OCI-LY3 (cell line): ENCODE results near the gene CCDC50.

Experiments used
- H2AFZ ChIP-seq: fragments of 200-600, 300-600 bp; shearing (Covaris generic); 2 replicates; pipeline ENCODE4 v1.6.0; 2014; ENCODE audit warnings: antibody characterized with exemption, low read depth, low read length
- H3K27ac ChIP-seq: fragments of 200-600, 300-600 bp; sonication (generic); 2 replicates; pipeline ENCODE4 v1.5.1; 2014; ENCODE audit warnings: mild to moderate bottlenecking, low read length, moderate library complexity, mixed read lengths
- H3K27me3 ChIP-seq: fragments of 200-600, 300-600 bp; sonication (generic); 2 replicates; pipeline ENCODE4 v1.6.1; 2014; ENCODE audit warnings: low read depth, low read length, mixed read lengths
- H3K36me3 ChIP-seq: fragments of 200-600, 300-600 bp; sonication (generic); replicated peaks from 2 replicates; pipeline ENCODE3; 2014; ENCODE audit warnings: low read depth, low read length, mixed read lengths
- H3K4me1 ChIP-seq: fragments of 300-600, 200-600 bp; sonication (generic); 2 replicates; pipeline ENCODE4 v1.6.1; 2014; ENCODE audit warnings: low read length, mixed read lengths
- H3K4me2 ChIP-seq: fragments of 200-600, 300-600 bp; sonication (generic); 2 replicates; pipeline ENCODE4 v1.6.1; 2014; ENCODE audit warnings: low read length, mixed read lengths
- H3K4me3 ChIP-seq: fragments of 300-600, 200-600 bp; sonication (generic); 2 replicates; pipeline ENCODE4 v1.5.1; 2014; ENCODE audit warnings: antibody characterized with exemption, mild to moderate bottlenecking, low read length, moderate library complexity
- H3K79me2 ChIP-seq: fragments of 300-600, 200-600 bp; shearing (Covaris generic); 2 replicates; pipeline ENCODE4 v1.6.1; 2014; ENCODE audit warnings: mild to moderate bottlenecking, low read length, mixed read lengths
- H3K9ac ChIP-seq: fragments of 300-600, 200-600 bp; shearing (Covaris generic); 2 replicates; pipeline ENCODE4 v1.6.0; 2014; ENCODE audit warnings: mild to moderate bottlenecking, low read length, moderate library complexity
- H3K9me3 ChIP-seq: fragments of 200-600, 300-600 bp; shearing (Covaris generic); 2 replicates; pipeline ENCODE4 v1.6.1; 2014; ENCODE audit warnings: low read length, mixed read lengths; ENCODE audit not compliant: insufficient read depth
- H4K20me1 ChIP-seq: fragments of 200-600, 300-600 bp; sonication (generic); 2 replicates; pipeline ENCODE4 v1.6.1; 2016; ENCODE audit warnings: low read length, mixed read lengths; ENCODE audit not compliant: insufficient read depth
- EZH2phosphoT487 ChIP-seq: fragments of 200-600 bp; shearing (Covaris generic); IDR thresholded peaks from 2 replicates; pipeline ENCODE4 v1.6.1; 2018; ENCODE audit warnings: antibody characterized with exemption, mixed run types, low read depth
- TF ChIP-seq, protein P1 (sequence below): fragments of 200-600, 300-600 bp; sonication (generic); IDR thresholded peaks from 2 replicates; pipeline ENCODE4 v1.5.1; 2014; ENCODE audit warnings: antibody characterized with exemption, low read length, low read depth

CCDC50 gene

DNA sequence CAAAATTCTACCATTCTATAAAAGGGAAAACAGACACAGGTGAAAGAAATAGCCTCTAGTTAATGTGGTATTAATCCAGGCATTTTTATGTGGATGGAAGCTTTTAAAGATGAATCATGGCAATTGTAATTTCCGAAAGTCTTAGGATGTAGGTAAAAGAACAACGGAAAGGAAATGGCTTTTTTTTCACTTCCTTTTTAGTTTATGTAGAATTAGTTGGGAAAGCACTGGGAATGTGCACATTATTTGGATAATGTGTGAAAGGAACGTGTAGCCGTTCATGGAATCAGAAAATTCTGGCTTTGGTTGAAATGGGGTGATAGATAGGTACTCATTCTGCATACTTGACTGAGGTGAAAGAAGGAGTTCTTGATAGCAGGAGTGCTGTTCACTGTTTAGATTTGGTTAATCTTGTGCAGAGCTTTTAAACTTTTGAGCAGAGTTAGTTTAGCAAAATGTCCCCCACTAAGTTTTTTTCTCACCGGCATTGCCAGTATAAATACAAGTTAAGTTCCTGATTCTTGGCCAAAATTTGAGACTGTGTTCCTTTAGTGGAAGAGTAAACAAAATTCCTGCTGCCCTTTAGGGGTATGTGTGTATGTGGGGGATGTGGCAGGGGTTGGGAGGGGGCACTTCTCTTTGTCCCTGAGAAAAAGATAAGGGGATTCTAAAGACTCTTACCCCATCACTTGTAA lies 21.3 kb downstream of the CCDC50 start:
- Histone ChIP-seq H3K9me3 (no peaks in the 10 kb centered on the region), H3K4me3 (no peak overlapping the region), H2AFZ (no peak overlapping the region), H3K4me2 (no peak overlapping the region), H3K27ac (no peak overlapping the region), H3K79me2 (peaks cover 100% of the 10 kb centered on the region), H3K9ac (no peak overlapping the region), H4K20me1 (peaks cover 65% of the 10 kb centered on the region), H3K4me1 (peaks cover 44% of the 10 kb centered on the region), H3K27me3 (no peaks in the 10 kb centered on the region), H3K36me3 (no peaks in the 10 kb centered on the region)
- TF ChIP-seq, protein P1, sequence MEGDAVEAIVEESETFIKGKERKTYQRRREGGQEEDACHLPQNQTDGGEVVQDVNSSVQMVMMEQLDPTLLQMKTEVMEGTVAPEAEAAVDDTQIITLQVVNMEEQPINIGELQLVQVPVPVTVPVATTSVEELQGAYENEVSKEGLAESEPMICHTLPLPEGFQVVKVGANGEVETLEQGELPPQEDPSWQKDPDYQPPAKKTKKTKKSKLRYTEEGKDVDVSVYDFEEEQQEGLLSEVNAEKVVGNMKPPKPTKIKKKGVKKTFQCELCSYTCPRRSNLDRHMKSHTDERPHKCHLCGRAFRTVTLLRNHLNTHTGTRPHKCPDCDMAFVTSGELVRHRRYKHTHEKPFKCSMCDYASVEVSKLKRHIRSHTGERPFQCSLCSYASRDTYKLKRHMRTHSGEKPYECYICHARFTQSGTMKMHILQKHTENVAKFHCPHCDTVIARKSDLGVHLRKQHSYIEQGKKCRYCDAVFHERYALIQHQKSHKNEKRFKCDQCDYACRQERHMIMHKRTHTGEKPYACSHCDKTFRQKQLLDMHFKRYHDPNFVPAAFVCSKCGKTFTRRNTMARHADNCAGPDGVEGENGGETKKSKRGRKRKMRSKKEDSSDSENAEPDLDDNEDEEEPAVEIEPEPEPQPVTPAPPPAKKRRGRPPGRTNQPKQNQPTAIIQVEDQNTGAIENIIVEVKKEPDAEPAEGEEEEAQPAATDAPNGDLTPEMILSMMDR = no peak
- TF ChIP-seq EZH2phosphoT487 = no peak

DNA sequence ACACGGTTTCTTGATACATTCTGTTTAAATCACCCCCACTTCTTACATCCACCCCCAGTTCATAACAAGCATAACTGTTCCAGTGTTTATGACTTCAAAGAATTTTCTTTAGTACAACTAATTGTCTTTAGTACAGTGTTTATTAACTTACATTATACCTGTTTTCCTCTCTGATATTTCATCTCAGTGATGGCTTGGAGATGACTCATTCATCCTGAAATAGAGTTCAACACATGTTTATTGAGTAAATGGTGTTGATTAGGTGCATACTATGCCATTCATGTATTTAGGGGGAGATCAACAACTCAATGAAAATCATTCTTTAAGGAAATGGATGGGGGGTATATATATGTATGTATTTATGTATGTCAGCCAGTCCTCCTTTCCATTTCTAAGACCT lies 22.8 kb downstream of the CCDC50 start:
- Histone ChIP-seq H2AFZ (no peak overlapping the region), H3K9ac (no peak overlapping the region), H3K27me3 (no peaks in the 10 kb centered on the region), H4K20me1 (peaks cover 54% of the 10 kb centered on the region), H3K36me3 (peaks cover 1% of the 10 kb centered on the region), H3K79me2 (peaks cover 100% of the 10 kb centered on the region), H3K9me3 (no peaks in the 10 kb centered on the region), H3K4me2 (0 out of 2 replicates have a peak overlapping the region, but pooled peaks have one; percentile 87), H3K4me3 (no peak overlapping the region), H3K27ac (no peak overlapping the region), H3K4me1 (peaks cover 59% of the 10 kb centered on the region)
- no peak for TF ChIP-seq EZH2phosphoT487
- TF ChIP-seq, protein P1 = no peak

DNA sequence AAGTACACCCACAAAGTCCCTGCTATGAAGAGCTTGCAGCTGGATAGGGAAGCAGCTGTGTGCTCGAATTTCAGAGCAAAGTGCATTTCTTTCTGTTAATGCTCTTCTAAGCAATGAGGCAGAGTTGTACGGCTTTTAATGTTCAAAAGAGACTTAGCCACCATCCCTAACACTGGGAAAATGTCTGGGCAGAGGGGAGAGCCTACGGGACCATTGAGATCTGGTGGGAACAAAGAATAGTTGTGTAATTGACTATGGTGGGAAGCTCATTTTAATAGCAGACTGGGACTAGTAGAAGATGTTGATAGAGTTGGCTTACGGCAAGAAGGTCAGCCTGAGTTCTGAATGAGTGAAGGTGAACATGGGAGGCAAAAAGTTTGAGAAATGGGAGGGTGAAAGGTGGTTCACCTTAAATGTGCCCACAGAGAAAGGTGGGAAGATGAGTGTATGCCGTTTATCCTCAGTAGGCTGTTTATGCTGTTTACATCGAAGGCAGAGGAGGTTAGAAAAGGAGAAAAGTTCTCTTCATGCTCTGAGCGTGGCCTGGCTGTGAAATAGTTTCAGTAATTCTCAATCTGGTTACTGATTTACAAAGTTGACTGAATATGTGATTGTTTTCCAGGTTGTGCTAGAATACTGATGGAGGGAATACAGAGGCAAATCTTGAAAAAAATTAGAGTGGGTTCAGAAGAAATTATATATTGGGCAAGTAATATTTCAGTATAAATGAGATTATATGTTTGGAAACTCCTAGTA lies 24.0 kb downstream of the CCDC50 start:
- Histone ChIP-seq H3K79me2 (peaks cover 92% of the 10 kb centered on the region), H2AFZ (no peak overlapping the region), H3K9ac (peak overlapping the region; percentile 67), H4K20me1 (peaks cover 44% of the 10 kb centered on the region), H3K27ac (peak overlapping the region; percentile 79), H3K9me3 (no peaks in the 10 kb centered on the region), H3K27me3 (no peaks in the 10 kb centered on the region), H3K4me3 (peak overlapping the region; percentile 73), H3K4me1 (peaks cover 65% of the 10 kb centered on the region), H3K36me3 (peaks cover 12% of the 10 kb centered on the region), H3K4me2 (peak overlapping the region; percentile 87)
- TF ChIP-seq EZH2phosphoT487 = no peak
- TF ChIP-seq, protein P1 = no peak

DNA sequence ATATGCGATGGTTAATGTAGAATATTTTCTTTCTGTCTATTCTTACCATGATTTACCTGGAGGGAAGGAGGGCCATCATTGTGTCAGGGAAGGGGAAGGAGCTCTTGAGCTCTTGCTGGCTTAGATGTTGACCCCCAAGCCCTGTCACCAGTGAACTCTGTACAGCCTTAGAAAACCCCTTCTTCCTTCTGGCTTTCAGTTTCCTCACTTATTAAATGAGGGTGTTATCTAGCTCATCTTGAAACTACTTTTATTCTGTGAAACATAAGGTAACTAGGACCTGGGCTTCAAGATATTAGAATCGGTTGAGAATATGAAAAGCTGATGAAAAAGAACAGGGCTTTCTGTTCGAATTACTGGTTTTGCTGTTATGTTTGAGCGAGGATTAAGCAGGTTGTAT lies 26.2 kb downstream of the CCDC50 start:
- peaks cover 27% of the 10 kb centered on the region for H4K20me1 ChIP-seq
- no peak for TF ChIP-seq EZH2phosphoT487
- TF ChIP-seq, protein P1 = no peak
- no peak overlapping the region for H2AFZ ChIP-seq
- H3K27ac ChIP-seq = peak overlapping the region; percentile 79
- H3K27me3 ChIP-seq = no peaks in the 10 kb centered on the region
- H3K36me3 ChIP-seq = peaks cover 34% of the 10 kb centered on the region
- H3K9ac ChIP-seq = peak overlapping the region; percentile 61
- peaks cover 80% of the 10 kb centered on the region for H3K4me1 ChIP-seq
- H3K9me3 ChIP-seq = no peaks in the 10 kb centered on the region
- H3K4me3 ChIP-seq = peak overlapping the region; percentile 67
- peak overlapping the region; percentile 87 for H3K4me2 ChIP-seq
- H3K79me2 ChIP-seq = peaks cover 70% of the 10 kb centered on the region
